Central memory CD4-positive, alpha-beta T cell (primary cell): Measurements from ENCODE around the gene EEF1AKMT2.

Experiments used
- DNase-seq: peaks from one replicate; pipeline ENCODE4 v3.0.0; 2022

Gene EEF1AKMT2

GRCh38 chr10:124736491-124737136 is 55.1 kb downstream of the EEF1AKMT2 start:
- no peak for DNase-seq

DNA sequence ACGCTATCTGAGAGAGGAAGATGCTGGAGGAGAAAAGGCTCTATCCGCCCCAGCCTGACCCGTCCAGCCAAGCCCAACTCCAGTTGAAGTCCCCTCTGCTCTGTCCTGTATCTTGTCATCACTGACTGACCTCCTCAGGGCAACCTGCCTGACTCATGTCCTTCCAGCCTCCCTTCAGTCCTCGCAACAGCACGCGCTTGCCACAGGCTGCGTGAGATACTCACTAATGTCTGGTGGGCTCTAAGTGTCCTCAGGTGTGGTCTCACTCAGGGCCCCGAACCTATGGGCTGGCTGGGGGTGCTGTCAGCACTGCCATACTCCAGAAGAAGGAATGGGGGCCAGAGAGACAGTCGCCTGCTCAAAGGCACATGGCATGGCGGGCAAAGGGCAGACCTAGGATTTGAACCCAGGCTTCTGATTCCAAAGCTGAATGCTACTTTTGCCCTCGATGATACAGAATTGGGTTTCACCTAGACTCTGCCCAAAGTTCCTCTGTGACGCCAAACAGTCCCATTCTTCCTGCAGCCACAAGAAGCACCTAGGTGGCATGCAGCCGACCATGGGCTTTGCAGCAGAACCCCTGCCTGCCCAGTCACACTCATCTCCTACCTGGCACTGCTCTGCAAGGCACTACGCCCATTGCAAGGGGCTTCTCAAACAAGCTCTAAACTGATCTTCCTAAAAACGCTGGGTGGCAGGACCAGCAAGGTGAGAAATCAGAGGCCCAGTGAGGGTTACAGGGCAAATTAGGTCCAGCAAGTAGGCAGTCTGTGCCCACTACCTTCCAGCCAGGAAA is 56.0 kb downstream of the EEF1AKMT2 start:
- DNase-seq, result no peak

DNA sequence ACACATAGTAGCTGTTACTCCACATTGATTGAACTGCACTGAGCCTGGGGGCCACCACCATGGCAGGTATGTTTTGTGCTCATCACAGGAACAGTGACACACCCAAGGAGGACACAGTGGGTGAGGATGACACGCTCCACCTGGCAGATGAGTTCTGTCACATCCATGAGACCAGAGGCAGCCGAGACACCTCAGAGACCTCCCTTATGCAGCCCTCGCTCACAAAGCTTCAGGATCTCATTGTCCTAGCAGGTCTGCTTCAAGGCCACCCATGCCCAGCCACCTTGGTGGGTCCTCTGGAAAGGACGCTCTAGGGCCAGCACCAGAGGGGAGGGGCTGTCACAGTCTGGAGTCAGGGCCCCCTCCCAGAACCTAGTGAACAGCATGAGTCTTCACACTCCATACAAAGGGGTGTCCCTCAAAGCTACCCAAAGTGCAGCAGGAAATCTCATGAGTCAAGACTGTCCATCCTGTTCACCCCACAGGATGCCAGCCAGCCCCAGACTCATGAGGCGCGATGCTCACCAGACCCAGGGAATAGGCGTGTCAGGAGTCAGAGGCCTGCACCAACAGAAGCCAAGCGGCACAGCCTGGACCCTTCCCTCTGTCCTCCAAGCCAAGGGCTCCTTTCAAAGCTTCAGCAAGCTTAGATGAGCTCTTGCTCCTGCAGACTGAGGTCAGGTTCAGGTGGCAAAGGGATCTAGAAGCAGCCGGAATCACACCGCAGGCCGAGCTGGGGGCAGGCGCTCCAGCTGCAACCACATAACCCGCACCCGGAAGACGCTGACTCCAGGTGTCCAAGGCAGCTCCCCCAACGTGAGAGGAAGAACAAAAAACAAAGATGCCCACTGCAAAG is 57.1 kb downstream of the EEF1AKMT2 start:
- DNase-seq, result no peak

GRCh38 chr10:124733571-124734245 is 58.0 kb downstream of the EEF1AKMT2 start:
- DNase-seq, result no peak

GRCh38 chr10:124732931-124733570 is 58.6 kb downstream of the EEF1AKMT2 start:
- peak; percentile 42 for DNase-seq

GRCh38 chr10:124731551-124731950 is 60.1 kb downstream of the EEF1AKMT2 start:
- no peak for DNase-seq

GRCh38 chr10:124730790-124731189 is 60.9 kb downstream of the EEF1AKMT2 start:
- DNase-seq, result no peak

GRCh38 chr10:124728830-124729661 is 62.6 kb downstream of the EEF1AKMT2 start:
- no peak for DNase-seq

DNA sequence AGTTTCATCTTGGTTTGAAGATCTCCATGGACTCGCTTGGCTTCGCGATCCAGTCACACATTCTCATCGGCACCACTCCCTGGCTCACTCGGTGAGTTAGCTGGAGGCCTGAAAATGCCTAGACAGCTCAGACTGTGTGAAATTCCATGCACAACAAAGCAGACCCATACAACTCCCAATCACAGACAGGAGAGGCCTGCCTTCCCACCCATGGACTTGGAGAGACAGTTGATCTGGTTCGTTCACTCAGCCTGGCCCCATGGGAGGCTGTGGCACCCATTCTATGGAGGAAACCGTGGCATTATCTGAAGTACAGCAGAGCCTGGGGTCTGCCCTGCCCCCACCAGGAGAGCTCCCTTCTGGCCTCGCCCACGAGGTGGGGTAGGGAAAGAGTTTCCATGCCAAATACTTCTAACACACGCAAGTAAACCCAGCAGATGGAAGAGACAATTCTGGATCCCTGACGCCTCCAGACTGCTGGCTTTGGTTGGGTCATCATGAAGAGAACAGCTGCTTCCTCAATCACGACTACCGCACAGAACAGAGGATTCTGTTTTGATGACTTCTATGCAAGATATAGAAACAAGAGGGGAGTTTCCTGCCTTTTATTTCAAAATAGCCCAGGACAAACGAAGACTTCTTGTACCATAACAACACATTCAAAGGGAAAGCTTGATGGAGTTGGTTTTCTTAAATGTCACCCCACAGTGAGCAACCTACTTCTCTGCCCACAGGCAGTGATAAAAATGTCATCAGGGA is 63.4 kb downstream of the EEF1AKMT2 start:
- DNase-seq, result peak; percentile 45

DNA sequence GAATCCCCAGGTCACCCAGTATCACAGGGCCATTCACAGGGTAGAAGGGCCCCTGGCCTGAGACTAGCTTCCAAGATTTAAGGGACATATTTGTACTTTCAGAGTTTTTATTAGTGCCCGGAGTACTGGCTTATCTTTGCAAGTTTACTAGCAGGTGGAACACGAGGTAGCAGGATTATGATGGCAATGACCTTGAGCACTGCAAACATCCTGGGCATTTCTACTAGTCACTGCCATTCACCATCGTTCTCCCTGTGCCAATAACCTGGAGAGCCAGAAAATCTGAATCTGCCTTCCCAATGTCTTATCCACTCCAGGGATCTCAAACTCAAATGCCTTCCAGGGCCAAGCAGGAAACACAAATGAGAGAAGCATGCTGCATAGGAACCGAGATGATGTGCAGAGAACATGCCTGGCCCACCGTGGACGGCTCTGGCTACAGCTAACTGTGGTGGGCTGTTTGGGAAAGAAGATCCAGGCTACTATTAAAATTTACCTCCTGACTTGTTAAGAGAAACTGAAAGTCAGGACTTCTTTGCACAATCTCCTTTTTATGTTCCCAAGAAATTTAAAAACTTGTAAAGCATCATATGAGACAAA is 64.2 kb downstream of the EEF1AKMT2 start:
- no peak for DNase-seq

DNA sequence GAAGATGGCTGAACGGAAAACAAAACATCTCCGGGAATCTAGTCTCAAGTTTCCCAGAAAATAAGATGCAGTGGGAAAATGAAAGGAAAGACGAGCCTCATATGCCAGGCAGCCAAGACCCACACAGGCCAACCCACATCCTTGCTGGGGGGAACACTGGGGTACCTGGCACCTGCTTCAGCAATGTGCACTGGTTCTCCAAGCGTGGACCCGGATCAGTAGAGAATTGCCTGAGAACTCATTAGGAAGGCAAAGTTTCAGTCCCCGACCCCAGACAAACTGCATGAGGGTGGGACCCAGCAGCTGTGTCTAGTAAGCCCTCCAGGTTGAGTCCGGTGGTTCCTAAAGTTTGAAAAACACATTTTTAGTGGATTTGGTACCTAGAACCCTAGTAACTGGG is 65.9 kb downstream of the EEF1AKMT2 start:
- DNase-seq, result no peak

GRCh38 chr10:124725171-124725631 is 66.5 kb downstream of the EEF1AKMT2 start:
- no peak for DNase-seq

DNA sequence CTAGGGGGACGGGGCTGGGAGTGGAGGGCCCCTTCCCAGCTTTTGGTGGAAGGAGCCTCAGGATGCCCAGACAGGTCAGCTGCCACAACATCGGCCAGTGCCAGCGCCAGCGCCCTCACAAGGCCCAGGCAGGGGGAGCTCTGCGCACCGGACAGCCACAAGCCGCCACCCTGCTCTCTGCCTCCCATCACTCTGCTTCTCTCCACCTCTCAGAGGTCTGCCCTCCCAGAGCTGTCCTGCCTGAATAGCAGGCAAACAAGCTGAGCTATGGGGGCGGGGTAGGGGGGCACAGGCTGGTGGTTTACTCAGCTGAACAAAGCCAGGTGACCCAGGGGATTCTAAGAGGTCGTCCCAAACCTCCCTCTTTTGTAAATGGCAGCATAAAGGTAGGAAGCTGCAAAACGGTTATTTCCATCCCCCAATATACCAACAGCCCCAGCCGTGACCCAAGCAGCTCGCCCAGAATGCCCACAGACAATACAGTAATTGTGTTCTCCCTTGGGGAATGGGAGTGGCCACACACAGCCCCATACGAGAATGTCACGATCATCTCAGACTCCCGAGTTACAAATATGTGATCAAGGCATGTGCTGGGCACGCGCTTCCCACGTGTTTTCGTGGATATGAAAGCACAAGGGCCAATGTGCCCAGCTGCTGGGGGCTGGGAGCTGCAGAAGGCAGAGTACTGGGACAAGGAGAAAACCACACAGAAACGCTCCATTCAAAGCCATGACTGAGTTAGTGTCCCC is 67.2 kb downstream of the EEF1AKMT2 start:
- DNase-seq, result no peak

GRCh38 chr10:124723826-124724225 is 67.9 kb downstream of the EEF1AKMT2 start:
- no peak for DNase-seq

DNA sequence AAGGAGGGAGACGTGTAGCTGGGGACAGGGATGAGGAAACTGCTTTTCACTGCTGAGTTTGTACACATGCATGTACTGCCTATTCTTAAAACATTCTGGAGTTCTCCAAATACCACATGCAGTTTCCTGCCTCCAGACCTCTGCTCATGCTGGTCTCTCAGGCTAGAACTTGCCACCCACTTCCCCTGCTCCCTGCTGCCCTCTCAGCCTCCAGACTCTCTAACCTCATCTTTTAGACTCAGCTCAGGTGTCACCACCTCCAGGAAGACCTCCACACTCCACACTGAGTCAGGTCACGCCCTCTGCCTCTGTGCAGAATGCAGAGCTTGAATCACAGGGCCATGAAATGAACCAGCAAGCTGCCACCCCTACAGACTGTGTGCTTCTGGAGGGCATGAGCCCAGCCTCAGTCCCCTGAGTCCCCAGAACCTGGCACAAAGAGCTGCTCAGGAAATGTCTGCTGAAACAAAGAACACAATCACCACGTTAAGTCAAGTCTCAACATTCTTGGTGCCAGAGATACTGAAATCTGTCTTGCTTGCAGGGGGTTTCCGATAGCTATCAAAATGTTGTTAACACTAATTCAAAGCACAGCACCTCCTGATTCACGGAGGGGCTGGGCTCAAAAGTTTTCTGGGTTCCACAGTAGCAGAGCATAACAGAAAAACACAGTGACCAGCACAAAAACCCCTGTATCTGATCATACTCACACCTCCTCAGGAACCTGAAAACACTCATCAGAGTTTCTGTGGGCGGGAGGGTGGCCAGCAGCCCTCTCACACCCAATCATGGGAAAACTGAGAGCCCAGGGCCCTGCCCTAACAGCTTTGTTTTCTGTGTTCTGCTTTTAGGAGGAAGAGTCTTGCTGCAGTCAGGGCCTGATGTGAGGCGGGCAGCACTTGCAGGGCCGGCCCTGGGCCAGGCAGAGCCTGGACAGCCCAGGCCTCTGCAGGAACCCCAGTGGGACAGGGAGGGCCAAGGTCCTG is 68.6 kb downstream of the EEF1AKMT2 start:
- DNase-seq, result peak; percentile 50

- DNase-seq, result no peak
These were observed 70.2 kb downstream of the EEF1AKMT2 start for GRCh38 chr10:124721330-124722045.

DNA sequence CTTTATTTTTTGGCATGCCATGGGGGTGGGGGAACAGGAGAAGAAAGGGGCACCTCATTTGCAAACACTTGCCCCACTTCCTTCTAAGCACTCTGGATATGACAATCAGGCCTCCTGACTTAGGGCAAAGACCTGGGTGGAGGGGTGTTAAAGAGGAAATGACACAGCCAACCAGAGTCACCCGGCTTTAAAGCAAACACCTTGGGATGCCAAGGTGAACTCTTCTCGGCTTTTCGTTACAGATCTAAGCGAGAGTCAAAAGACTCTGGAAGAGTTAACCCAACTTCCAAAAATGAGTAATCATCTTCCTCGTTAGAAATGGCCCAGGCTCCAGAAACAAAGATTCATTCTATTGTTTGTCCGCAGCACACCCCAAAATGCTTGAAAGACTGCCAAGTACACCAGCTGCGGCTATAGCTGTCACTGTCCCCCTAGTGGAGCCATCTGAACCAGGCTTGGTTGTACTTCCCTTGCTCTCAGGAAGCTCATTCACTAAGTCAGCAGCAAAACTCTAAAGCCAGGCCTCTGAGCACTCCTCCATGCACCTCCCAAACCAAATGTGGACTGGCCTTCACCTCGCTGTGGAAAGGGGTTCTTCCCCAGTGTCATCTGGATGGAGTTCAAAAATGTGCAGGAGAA is 72.4 kb downstream of the EEF1AKMT2 start:
- peak; percentile 81 for DNase-seq
